HFF-Myc (cell line): ENCODE measurements around the gene BRSK1.
"Not testable (repeated sequence)": the region's sequence is repeated elsewhere in the genome, so short reads cannot be mapped to it uniquely, and the experiment has no call there.

Source experiments
- DNase-seq: peaks from one replicate; pipeline ENCODE4 v3.0.0-alpha.2; 2011; ENCODE audit warnings: low read depth; ENCODE audit errors: extremely low read depth
- H3K4me3 ChIP-seq: replicated peaks from 2 replicates; pipeline ENCODE4 v1.5.1; 2011; ENCODE audit warnings: low read depth, mild to moderate bottlenecking, control low read depth, low read length
- TF ChIP-seq, protein P1 (sequence below): IDR thresholded peaks from 2 replicates; pipeline ENCODE4 v1.5.1; 2012; ENCODE audit warnings: mild to moderate bottlenecking, low read depth, low read length, control low read depth; ENCODE audit errors: missing control alignments

BRSK1 gene

DNA sequence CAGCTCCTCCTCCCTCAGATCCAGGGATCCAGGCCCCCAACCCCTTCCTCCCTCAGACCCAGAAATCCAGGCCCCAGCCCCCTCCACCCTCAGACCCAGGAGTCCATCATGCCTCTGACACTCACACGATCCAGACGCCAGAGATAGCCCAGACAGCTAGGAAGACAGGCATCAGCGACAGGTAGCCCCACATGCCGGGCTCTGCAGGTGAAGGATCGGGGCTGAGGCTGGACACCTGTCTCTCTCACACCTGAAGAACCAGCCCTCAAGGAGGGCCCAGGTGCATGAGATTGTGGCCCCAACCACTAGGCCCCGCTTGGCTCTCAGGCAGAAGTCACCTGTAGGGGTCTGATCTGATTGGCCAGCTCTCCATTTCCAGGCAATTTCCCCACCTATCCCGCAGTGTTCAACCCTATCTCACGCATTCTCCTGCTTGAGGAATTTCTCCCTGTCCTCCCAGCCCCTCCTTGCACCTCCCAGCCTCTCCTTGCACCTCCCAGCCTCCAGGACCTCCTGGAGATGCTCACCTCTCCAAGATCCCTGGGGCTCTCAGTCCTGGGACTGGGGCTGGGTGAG, 37.1 kb downstream of the BRSK1 start:
- DNase-seq: no peak
- no peak overlapping the region for H3K4me3 ChIP-seq
- TF ChIP-seq, protein P1, sequence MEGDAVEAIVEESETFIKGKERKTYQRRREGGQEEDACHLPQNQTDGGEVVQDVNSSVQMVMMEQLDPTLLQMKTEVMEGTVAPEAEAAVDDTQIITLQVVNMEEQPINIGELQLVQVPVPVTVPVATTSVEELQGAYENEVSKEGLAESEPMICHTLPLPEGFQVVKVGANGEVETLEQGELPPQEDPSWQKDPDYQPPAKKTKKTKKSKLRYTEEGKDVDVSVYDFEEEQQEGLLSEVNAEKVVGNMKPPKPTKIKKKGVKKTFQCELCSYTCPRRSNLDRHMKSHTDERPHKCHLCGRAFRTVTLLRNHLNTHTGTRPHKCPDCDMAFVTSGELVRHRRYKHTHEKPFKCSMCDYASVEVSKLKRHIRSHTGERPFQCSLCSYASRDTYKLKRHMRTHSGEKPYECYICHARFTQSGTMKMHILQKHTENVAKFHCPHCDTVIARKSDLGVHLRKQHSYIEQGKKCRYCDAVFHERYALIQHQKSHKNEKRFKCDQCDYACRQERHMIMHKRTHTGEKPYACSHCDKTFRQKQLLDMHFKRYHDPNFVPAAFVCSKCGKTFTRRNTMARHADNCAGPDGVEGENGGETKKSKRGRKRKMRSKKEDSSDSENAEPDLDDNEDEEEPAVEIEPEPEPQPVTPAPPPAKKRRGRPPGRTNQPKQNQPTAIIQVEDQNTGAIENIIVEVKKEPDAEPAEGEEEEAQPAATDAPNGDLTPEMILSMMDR: no peak

DNA sequence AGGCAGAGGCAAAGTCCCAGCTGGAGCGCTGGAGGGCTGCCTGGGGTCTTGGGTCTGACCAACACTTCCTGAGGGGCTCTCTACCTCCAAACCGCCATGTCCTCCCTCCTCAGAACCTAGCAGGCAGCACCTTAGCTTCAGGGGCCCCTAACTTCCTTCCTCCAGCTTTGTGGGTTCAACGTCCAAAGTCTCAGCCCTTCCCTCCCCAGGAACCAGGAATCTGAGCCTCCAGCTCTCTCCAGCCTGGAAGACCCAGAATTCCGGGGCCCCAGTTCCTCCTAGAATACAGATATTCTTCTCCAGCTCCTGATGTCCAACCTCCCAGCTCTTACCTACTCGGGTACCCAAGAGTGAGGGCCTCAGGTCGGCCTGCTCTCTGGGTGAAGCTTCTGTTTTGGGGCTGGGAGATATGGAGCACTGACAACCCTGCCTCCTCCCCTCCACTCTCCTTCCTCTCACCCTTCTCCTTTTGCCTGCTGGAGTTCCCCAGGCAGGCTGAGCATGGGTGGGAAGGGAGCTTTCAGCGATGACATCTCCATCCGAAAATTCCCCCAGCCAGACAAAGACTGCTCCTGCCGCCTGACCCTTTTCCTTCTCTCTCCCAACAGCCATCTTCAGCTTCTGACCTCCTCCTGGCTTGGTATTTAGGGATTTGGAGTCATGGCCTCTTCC, 37.8 kb downstream of the BRSK1 start:
- no peak overlapping the region for H3K4me3 ChIP-seq
- DNase-seq: no peak
- TF ChIP-seq, protein P1: no peak

DNA sequence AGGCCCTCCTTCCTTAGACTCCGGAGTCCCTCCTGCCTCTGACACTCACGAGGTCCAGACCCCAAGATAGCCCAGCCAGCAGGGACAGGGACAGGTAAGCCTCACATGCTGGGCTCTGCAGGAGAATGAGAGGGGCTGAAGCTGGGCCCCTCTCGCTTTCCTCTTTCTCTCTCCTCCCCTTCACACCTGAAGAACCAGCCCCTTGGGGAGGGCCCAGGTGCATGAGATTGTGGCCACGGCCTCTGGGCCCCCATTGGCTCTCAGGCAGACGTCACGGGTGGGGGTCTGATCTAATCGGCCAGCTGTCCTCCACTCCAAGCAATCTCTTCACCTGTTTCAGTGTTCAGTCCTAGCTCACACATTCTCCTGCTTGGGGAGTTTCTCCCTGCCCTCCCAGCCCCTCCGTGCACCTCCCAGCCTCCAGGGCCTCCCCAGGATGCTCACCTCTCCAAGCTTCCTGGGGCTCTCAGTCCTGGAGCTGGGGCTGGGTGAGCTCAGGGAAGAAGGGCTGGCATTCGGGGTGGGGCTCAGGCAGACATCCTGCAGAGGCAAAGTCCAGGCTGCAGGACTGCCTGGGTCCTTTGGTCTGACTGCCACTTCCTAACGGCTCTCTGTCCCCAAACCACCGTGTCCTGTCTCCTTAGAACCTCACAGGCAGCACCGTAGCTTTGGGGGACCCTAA, 38.5 kb downstream of the BRSK1 start:
- no peak for DNase-seq
- H3K4me3 ChIP-seq: no peak overlapping the region
- TF ChIP-seq, protein P1: no peak

DNA sequence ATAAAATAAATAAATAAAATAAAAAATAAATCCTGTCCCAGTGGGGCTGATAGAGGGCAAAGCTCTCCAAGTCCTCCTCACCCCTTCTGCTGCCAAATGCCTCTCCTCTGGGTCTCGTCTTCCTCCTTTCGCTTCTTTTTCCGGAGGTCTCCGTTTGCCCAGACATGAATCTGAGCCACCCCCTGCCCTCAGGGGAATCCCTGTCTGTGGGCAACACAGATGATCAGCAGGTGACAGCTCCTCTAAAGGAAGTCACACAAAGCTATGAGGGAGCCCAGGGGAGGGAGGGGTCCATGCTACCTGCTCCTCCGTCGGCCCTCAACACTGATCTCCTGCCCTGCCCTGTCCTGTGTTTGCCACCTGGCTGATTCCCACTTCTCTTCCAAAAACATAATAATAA, 40.9 kb downstream of the BRSK1 start:
- no peak for DNase-seq
- no peak overlapping the region for H3K4me3 ChIP-seq
- TF ChIP-seq, protein P1: no peak

DNA sequence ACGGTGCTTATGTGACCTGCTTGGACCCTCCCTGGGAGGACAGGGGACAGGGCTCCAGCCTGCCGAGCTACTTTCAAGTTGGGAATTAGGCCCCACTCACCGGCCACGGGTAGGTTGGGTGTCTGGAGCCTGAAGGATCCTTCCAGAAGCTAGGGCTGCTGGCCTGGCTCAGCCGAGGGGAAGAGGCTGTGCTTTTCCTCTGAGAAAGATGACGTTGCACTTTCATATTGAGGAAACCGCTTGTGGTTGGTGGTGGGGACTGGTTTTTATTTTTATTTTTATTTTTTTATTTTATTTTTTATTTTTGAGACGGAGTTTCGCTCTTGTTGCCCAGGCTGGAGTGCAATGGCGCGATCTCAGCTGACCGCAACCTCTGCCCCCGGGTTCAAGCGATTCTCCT, 41.4 kb downstream of the BRSK1 start, which contains the start of gene TMEM150B:
Gene TMEM150B (minus strand): TSS at position 170 of the 400 bp plus-strand sequence. CDS start 4,305 bp downstream, outside the sequence.
- TF ChIP-seq, protein P1: no peak
- no peak within 1 kb of the TSS for H3K4me3 ChIP-seq
- no peak for DNase-seq

DNA sequence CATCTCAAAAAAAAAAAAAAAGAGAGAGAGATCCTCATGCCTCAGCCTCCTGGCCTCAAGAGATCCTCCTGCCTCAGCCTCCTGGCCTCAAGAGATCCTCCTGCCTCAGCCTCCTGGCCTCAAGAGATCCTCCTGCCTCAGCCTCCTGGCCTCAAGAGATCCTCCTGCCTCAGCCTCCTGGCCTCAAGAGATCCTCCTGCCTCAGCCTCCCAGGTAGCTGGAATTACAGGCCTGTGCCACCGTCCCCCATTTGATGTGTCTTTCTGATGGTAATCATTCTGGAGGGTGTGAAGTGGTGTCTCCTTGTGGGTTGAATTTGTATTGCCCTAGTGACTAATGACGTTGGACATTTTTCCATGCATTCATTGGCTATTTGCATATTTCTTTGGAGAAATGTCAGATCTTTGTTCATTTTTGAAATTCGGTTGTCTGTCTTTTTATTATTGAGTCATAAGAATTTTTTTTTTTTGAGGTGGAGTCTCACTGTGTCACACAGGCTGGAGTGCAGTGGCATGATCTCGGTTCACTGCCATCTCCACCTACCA, 45.0 kb downstream of the BRSK1 start:
- not testable (repeated sequence) for DNase-seq, H3K4me3 ChIP-seq

DNA sequence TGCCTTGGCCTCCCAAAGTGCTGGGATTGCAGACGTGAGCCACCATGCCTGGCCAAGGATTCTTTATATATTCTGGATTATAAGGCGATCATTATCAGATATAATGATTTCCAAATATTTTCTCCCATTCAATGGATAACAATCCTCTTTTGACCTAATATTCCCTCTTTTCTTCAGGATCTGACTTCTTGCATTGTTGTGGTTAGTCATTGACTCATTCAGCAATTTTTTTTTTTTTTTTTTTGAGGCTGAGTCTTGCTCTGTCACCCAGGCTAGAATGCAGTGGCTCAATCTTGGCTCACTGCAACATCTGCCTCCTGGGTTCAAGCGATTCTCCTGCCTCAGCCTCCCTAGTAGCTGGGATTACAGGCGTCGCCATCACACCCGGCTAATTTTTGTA, 46.0 kb downstream of the BRSK1 start:
- not testable (repeated sequence) for DNase-seq, H3K4me3 ChIP-seq
